ENCODE measurements around the gene ZNF554. TPM values are rescaled to one million over a fixed set of nuclear protein-coding genes. Genes with fewer than 3 reads are reported as not detected.

Gene ZNF554
- total RNA-seq, 4 donors from 2014 or later: 2.3 to 9.8 (median 5.6) TPM

DNA sequence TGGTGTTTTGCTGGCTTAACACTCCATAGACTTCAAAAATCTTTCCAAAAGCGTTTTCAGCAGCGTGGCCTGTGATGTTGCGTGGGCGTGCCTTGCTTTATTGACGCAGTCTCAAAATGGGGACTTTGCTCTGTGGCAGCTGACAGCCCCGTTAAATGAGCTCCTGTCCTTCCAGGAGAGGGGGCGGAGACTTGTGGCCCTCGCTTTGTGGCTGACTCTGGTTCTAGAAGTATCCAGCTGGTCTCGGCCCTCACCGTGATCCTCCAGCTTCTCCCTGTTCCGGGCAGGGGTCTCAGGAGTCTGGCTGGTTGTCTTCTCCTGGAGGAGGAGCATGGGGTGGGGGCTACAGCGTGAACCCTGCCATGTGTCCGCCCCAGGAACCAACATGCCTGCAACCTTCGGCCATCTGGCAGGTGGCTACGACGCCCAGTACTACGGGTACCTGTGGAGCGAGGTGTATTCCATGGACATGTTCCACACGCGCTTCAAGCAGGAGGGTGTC lies 8.4 kb upstream of the ZNF554 start:
- no peak for DNase-seq (ENCODE audit: low spot score in 2 of 2)
- Histone ChIP-seq H3K4me3 (no peak overlapping the region), H3K4me1 (no peaks in the 10 kb centered on the region), H3K36me3 (peaks cover 56% of the 10 kb centered on the region), H3K27ac (no peak overlapping the region), H3K9me3 (no peaks in the 10 kb centered on the region), H3K27me3 (no peaks in the 10 kb centered on the region)
- 98% methylated on average over 16 of the region's 20 CpGs for WGBS
- TF ChIP-seq EP300 (IDR thresholded peaks at IDR 0.05) (no peak), POLR2A (IDR thresholded peaks at IDR 0.05) (no peak), POLR2AphosphoS5 (IDR thresholded peaks at IDR 0.05) (no peak)

DNA sequence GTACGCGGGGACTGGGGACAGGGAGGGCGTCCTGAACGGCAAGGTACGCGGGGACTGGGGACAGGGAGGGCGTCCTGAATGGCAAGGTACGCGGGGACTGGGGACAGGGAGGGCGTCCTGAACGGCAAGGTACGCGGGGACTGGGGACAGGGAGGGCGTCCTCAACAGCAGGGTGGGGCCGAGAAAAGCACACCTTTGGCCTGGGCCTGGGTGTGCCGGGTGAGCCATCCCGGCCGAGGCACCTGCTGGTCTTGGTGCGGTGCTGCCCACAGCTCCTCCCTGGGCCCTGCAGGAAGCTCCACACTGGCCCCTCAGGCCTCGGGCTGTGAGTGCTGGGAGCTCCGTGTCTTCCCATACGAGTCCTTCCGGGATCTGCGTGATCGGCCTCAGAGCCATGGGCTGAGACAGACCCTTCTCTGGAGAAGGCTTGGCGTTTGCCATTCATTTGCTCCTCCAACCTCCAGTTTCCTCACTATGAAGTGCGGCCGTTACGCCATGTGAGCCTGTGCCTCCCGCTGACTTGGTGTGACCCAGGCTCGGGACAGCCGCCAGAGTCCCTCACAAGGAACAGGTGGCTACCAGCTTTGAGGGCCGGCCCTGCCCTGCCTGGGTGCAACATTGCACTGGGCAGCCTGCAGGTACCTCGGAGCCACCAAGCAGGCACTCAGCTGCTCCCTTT lies 7.8 kb upstream of the ZNF554 start:
- peaks cover 54% of the 10 kb centered on the region for H3K36me3 ChIP-seq
- TF ChIP-seq POLR2AphosphoS5 (IDR thresholded peaks at IDR 0.05) (no peak), POLR2A (IDR thresholded peaks at IDR 0.05) (no peak), EP300 (IDR thresholded peaks at IDR 0.05) (no peak)
- TF ChIP-seq, protein P1, sequence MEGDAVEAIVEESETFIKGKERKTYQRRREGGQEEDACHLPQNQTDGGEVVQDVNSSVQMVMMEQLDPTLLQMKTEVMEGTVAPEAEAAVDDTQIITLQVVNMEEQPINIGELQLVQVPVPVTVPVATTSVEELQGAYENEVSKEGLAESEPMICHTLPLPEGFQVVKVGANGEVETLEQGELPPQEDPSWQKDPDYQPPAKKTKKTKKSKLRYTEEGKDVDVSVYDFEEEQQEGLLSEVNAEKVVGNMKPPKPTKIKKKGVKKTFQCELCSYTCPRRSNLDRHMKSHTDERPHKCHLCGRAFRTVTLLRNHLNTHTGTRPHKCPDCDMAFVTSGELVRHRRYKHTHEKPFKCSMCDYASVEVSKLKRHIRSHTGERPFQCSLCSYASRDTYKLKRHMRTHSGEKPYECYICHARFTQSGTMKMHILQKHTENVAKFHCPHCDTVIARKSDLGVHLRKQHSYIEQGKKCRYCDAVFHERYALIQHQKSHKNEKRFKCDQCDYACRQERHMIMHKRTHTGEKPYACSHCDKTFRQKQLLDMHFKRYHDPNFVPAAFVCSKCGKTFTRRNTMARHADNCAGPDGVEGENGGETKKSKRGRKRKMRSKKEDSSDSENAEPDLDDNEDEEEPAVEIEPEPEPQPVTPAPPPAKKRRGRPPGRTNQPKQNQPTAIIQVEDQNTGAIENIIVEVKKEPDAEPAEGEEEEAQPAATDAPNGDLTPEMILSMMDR (IDR thresholded peaks at IDR 0.05): no peak

DNA sequence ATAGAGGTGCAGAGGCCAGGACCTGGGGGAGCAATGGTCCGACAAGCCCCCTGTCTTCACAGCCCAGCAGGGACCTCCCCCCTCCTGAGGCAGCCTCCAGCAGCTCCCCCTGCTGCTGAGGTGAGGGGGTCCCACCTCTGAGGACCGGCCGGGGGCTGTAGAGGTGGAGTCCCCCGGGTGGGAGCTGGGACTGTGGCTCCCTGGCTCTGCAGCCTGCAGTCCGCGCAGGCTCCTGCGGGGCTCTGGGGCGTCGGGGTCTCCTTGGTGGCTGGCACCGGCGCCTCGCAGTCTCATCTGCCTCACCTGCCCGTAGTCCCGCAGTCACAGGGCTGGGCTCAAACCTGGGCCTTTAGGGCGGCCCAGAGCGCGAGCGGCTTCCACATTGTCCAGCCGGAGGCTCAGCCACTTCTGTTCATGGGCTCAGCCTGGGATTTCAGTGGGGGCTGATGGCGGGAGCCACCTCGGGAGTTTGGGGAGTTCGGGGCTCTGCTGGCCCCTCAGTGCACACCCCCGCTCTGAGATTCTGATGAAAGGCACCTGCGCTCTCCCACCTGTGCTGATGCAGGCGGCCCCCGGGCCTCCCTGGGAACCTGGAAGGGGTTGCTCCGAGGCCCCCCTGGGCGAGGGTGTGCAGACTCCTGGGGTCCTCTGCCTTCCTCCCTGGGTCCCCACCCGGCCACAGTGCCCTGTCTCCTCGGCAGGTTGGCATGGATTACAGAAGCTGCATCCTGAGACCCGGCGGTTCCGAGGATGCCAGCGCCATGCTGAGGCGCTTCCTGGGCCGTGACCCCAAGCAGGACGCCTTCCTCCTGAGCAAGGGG lies 7.0 kb upstream of the ZNF554 start:
- H3K27me3 ChIP-seq: no peaks in the 10 kb centered on the region
- DNase-seq (ENCODE audit: low spot score in 2 of 2): no peak
- TF ChIP-seq EP300 (IDR thresholded peaks at IDR 0.05) (no peak), POLR2A (IDR thresholded peaks at IDR 0.05) (no peak), POLR2AphosphoS5 (IDR thresholded peaks at IDR 0.05) (no peak)
- TF ChIP-seq, protein P1 (IDR thresholded peaks at IDR 0.05): no peak
- H3K4me1 ChIP-seq: no peaks in the 10 kb centered on the region
- peaks cover 46% of the 10 kb centered on the region for H3K36me3 ChIP-seq
- H3K9me3 ChIP-seq: no peaks in the 10 kb centered on the region
- WGBS: 95% methylated on average over 7 of the region's 37 CpGs
- no peak overlapping the region for H3K27ac ChIP-seq
- no peak overlapping the region for H3K4me3 ChIP-seq

More for the DNA sequence above, 7.8 kb upstream of the ZNF554 start:
- Histone ChIP-seq H3K4me3 (no peak overlapping the region), H3K9me3 (no peaks in the 10 kb centered on the region), H3K27me3 (no peaks in the 10 kb centered on the region), H3K27ac (no peak overlapping the region), H3K4me1 (no peaks in the 10 kb centered on the region)
- 89% methylated on average over 21 of the region's 34 CpGs for WGBS
- no peak for DNase-seq (ENCODE audit: low spot score in 2 of 2)

DNA sequence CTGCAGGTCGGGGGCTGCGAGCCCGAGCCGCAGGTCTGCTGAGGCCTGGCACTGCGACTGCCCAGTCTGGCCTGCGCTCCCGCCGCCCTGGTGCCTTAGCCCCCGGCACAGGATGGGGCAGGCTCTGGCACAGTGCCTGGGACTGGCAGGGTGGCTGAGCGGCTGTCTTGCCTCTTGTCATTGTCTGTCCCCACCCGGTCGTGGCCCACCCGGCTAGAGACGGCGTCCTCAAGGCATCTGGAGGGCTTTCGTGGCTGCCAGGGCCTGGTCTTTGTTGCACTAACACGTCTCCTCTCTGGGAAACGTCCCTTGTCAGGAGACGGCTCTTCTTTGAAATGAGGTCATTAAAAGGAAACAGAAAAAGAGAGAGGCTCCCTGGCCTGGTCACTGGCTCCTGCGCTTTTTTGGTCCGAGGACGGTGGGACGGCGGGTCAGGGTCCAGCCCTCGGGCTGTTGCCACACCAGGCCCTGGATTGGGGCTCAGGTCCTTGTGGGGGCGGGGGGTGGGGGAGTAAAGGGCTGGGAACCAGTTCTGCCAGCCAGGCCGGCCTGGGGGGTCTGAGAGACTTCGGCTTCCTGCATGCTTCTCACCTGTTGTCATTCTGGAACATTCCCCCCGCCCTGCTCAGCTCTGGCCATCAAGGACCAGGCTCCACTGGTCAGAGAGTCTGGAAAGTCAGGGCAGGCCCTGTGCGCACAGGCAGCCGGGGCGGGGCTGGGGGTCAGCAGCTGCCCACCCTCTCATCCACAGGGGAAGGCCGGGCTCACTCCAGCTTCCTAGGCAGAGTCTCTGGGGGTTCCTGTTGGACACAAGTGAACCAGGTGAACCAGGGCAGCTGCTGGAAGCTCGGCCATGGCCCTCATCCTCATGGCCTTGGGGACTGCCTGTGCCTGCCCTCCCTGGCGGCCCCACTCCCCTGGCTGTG lies 6.2 kb upstream of the ZNF554 start:
- H3K4me3 ChIP-seq: no peak overlapping the region
- H3K27ac ChIP-seq: no peak overlapping the region
- WGBS: 79% methylated on average over 19 of the region's 35 CpGs
- peaks cover 38% of the 10 kb centered on the region for H3K36me3 ChIP-seq
- no peaks in the 10 kb centered on the region for H3K4me1 ChIP-seq
- H3K27me3 ChIP-seq: no peaks in the 10 kb centered on the region
- no peak for DNase-seq (ENCODE audit: low spot score in 2 of 2)
- no peak for TF ChIP-seq EP300 (IDR thresholded peaks at IDR 0.05)
- no peak for TF ChIP-seq POLR2A (IDR thresholded peaks at IDR 0.05)
- TF ChIP-seq, protein P1 (IDR thresholded peaks at IDR 0.05): no peak
- no peak for TF ChIP-seq POLR2AphosphoS5 (IDR thresholded peaks at IDR 0.05)
- H3K9me3 ChIP-seq: no peaks in the 10 kb centered on the region

DNA sequence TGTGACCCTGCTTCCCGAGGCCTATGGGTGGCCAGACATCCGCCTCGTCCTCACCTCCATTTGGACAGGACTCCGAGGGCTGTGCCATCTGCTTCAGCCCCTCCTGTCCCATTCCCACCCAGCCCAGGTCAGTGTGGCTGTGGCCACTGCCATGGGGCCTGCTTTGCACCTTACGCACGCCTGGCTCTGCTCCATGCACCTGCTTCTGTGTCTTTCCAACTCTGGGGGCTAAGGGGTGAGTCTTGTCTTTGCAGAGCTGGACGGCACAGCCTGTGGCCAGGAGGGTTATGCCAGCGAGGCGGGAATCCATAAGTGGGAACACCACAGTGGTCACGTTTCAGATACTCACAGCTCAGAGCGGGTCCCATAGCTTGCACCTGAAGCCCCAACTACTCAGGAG lies 5.2 kb upstream of the ZNF554 start:
- Histone ChIP-seq H3K9me3 (no peaks in the 10 kb centered on the region), H3K4me1 (peaks cover 5% of the 10 kb centered on the region), H3K27ac (no peak overlapping the region), H3K4me3 (no peak overlapping the region), H3K27me3 (no peaks in the 10 kb centered on the region), H3K36me3 (peaks cover 28% of the 10 kb centered on the region)
- DNase-seq (ENCODE audit: low spot score in 2 of 2): no peak
- TF ChIP-seq EP300 (IDR thresholded peaks at IDR 0.05): no peak
- TF ChIP-seq POLR2AphosphoS5 (IDR thresholded peaks at IDR 0.05): no peak
- no peak for TF ChIP-seq POLR2A (IDR thresholded peaks at IDR 0.05)
- TF ChIP-seq, protein P1 (IDR thresholded peaks at IDR 0.05): no peak
- 96% methylated on average over 8 of the region's 11 CpGs for WGBS

All from suprapubic skin (tissue), 4 donors.